Central memory CD4-positive, alpha-beta T cell (primary cell): ENCODE measurements around the gene DIAPH2.
"Not testable (repeated sequence)": the region's sequence is repeated elsewhere in the genome, so short reads cannot be mapped to it uniquely, and the experiment has no call there.

Source experiments
- DNase-seq: peaks from one replicate; pipeline ENCODE4 v3.0.0; 2022

DIAPH2 gene

GRCh38 chrX:96834137-96834536 is 149.5 kb downstream of the DIAPH2 start:
- no peak for DNase-seq

DNA sequence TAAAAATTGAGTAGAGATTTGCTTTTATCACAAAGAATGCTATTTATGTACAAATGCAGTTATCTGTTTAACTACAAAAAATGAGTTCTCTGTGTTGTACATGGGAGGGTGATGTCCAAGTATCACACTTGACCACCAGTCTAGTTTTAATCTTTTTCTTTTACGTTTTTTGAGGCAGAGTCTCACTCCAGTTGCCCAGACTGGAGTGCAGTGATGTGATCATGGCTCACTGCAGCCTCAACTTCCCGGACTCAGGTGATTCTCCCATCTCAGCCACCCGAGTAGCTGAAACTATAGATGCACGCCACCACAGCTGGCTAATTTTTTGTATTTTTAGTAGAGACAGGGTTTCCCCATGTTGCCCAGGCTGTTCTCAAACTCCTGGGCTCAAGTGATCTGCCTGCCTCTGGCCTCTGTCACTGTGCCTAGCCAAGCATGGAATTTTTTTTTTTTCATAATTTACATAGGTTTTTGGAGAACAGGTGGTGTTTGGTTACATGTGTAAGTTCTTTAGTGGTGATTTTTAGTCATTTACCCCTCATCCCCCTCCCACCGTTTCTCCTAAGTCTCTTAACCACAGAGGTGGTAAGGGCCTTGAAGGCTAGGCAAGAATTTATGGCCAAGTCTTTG is 151.1 kb downstream of the DIAPH2 start:
- DNase-seq = no peak

GRCh38 chrX:96837808-96838207 is 153.2 kb downstream of the DIAPH2 start:
- no peak for DNase-seq

- no peak for DNase-seq
These were observed 153.9 kb downstream of the DIAPH2 start for GRCh38 chrX:96838537-96838936.

DNA sequence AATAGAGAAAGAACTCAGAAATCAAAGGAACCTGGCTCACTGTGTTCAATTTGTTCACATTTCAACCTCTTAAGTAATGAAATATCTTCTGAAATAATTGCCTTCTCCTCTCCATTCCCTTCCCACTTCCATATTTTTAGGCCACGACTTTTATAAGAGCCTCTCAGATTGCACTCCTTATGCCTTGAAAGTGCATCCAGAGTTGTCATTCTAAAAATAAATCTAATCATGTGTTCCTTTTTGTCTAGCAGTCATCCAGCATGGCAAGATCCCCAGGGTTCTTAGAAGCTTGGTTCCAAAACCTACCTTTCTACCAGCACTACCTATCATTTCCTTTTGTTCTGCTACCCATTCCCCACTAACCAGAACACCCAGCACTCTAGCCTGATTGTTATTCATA is 156.7 kb downstream of the DIAPH2 start:
- DNase-seq = no peak

- not testable (repeated sequence) for DNase-seq
These were observed 157.2 kb downstream of the DIAPH2 start for GRCh38 chrX:96841866-96842265.

DNA sequence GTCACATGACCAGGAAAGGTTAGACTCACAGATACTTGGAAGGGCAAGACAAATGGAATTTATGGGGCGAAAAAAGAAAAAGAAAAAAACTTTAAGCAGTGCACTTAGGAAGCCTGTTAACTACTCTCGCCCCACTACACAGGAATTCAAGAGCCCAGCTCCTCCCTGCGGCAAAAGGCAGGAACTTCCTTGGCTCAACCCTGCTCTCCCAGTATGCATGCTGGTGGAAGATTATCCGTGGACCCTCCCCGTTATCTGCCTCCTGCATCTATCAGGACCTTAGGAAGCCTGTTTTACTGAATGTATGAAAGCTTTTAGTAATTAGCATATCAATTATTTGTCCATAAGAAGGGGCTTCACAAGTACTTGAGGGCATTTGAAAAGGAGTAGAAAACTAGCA is 158.9 kb downstream of the DIAPH2 start:
- no peak for DNase-seq

GRCh38 chrX:96846841-96847240 is 162.2 kb downstream of the DIAPH2 start:
- no peak for DNase-seq

- DNase-seq = not testable (repeated sequence)
These were observed 174.8 kb downstream of the DIAPH2 start for GRCh38 chrX:96859422-96859821.

DNA sequence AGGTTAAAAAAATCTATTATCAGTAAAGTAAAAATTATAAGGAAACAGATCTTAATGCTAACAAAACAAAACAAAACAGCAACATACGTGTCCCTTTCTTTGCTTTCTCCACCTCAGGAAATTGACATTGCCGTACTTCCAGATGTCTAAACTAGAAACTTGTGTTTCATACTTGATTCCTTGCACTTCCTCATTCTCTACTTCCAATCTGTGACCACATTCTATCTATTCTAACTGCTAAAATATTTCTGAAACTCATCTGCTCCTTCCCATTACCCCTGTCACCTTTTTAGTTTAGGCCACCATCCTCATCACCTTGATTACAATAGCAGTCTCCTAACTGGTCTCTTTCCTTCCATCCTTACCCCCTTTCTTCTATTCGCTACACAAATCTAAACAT is 176.6 kb downstream of the DIAPH2 start:
- no peak for DNase-seq

GRCh38 chrX:96861661-96862060 is 177.0 kb downstream of the DIAPH2 start:
- no peak for DNase-seq

GRCh38 chrX:96883608-96884007 is 199.0 kb downstream of the DIAPH2 start, which contains the start of gene RPA4:
RPA4 (plus strand) TSS chrX:96883908; CDS start chrX:96884311, 403 bp downstream.
- DNase-seq = no peak

DNA sequence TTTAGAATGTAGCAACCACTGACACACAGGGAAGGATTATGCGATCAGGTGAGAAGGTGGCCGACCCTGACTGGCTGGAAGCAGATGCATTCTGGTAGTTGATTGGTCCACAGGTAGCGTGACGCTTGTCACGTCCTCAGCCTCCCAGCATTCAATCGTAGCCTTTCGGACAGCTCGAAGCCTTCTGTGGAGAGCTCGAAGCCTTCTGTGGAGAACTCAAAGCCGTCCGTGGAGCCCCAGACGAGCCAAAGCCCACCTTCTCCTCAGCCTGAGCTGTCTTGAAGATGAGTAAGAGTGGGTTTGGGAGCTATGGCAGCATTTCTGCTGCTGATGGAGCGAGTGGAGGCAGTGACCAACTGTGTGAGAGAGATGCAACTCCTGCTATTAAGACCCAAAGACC is 199.4 kb downstream of the DIAPH2 start:
- no peak for DNase-seq

- DNase-seq = no peak
These were observed 205.1 kb downstream of the DIAPH2 start for GRCh38 chrX:96889726-96890125.

DNA sequence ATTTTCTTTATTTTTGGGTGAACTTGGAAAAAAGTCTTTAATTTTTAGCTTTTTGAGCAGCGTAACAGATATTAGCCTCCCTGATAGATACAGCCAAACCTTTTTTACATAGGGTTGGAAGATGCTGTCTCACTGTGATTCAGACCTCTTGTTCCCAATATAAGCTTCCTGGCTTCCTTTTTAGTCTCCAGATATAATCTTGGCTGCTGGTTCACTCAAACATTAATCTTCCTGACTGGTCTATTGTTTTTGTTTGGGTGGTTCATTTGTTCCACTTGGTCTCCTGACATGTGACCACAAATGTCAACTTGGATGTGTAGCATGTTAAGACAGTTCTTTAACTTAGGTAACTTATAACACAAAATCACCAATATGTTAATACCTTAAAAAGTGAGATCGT is 222.1 kb downstream of the DIAPH2 start:
- no peak for DNase-seq

- DNase-seq = no peak
These were observed 223.1 kb downstream of the DIAPH2 start for GRCh38 chrX:96907516-96908272.

DNA sequence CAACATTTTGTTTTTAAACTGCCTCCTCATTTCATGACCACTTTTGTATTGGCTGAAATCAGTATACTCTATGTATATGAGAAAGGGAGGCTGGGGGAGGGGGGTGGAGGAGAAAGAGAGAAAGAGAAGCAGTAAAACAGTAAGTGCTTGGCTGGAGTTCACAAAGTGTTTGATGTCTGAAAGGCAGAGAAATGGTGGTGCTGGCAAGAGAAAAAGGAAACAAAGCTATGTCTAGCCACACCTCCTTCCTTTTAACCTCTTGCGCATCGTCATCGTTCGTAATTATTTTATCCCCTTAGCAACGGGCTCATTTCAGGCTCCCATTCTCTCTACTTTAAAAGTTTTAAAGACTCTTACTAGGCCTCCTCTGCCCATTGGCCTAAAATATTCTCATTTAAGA is 224.6 kb downstream of the DIAPH2 start:
- DNase-seq = no peak

- DNase-seq = no peak
These were observed 234.2 kb downstream of the DIAPH2 start for GRCh38 chrX:96918864-96919263.

DNA sequence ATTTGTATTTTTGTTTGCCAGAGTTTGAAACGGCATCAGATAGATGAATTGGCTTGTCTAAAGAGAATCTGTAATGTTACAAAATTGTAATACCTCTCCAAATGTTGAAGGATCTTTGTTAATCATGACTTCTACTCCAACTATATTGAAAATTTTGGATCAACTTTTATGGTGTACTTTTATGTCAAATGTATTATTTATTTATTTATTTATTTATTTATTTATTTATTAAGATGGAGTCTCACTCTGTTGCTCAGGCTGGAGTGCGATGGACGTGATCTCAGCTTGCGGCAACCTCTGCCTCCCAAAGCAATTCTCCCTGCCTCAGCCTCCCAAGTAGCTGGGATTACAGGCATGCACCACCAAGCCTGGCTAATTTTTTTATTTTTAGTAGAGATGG is 235.0 kb downstream of the DIAPH2 start:
- DNase-seq = no peak

- DNase-seq = no peak
These were observed 239.9 kb downstream of the DIAPH2 start for GRCh38 chrX:96924581-96924980.

DNA sequence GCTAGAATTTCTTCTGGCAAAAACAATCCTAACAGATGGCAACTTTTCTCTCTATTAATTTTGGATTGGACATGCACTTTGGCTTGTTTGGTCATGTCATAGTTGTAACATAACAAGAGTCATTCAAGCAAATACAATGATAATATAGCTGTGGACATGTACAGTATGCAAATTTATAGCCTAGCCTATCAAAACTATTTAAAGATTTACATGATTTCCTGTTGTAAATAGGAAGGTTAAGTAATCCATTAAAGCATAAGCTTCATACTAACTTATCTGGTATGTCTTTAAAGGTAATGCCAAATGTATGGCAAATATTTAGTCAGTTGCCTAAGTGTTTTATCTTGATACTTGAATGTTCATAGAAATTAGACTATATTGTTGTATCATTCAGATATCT is 244.4 kb downstream of the DIAPH2 start:
- DNase-seq = no peak

GRCh38 chrX:96957718-96958117 is 273.1 kb downstream of the DIAPH2 start:
- DNase-seq = no peak

DNA sequence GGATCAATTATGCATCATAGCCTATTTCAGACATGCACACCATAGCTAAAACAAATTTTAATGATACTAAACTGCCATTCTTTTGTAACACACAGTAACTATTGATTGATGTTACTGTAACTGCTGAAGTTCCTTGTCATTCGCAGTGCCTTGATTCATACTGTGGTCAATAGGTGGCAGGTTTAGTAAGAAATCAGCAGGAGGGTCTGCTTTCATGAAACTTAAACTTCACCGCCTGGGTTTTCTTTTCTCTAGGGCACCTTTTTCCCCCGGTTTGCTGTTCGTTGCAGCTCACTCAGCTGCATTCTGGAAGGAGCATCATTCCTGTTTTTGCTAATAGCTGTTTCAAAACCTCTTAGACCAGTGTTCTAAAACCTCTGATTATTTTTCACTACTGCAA is 287.2 kb downstream of the DIAPH2 start:
- DNase-seq = no peak

DNA sequence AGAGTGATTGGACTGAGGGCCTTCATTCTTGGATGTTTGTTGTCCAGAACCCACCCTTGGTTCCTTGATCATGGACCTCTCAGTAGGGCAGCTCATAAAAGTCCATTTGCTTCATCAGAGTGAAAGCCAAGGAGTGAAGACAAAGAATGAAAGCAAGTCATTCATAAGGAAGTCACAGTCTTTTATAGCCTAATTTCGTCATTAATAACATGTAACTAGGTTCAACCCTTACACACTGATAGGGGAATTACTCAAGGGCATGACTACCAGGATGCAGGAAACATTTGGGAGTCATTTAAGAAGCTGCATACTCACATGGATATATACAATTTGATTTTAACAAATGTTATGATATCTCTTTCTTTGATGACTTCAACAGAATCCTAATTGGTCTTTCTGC is 294.3 kb downstream of the DIAPH2 start:
- no peak for DNase-seq

DNA sequence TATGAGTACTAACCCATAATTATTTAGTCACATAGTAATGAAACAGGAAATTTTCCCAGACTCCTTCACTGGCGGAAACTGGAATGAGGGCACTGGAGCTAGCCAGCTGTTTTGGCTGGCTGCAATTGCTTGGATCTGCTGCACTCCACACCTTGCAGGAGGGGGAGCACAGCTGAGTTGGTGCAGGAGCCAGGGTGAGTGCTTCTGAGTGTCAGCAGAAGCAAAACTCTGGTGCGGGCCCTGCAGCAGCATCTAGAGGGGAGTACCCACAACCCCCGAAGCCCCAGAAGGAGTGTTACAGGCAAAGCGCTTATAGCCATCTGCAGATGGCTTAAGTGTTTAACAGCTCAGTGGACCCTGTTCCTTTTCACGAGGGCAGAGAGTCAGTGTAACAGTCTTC is 295.1 kb downstream of the DIAPH2 start:
- no peak for DNase-seq
